ENCODE measurements around the gene CD93.

CD93 gene

DNA sequence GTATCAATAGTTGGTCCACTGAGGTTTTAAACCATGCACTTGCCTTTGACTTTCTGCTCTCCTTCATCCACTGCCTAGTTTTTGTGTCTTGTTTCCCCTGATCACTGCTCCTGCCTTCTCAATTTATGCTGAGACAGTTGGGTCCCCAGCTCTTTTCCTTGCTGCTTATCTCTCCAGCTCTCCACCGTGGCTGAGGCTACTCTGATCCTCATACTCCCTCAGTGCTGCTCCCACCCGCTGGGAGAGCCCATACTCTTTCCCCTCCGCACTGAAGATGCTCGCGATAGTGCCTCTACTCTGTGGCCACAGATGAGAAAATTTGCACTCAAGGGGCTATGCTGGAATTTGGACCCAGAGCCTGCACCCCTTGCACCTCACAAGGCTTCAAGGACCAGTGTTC is 33.2 kb downstream of the CD93 start:
- DNase-seq = no peak

DNA sequence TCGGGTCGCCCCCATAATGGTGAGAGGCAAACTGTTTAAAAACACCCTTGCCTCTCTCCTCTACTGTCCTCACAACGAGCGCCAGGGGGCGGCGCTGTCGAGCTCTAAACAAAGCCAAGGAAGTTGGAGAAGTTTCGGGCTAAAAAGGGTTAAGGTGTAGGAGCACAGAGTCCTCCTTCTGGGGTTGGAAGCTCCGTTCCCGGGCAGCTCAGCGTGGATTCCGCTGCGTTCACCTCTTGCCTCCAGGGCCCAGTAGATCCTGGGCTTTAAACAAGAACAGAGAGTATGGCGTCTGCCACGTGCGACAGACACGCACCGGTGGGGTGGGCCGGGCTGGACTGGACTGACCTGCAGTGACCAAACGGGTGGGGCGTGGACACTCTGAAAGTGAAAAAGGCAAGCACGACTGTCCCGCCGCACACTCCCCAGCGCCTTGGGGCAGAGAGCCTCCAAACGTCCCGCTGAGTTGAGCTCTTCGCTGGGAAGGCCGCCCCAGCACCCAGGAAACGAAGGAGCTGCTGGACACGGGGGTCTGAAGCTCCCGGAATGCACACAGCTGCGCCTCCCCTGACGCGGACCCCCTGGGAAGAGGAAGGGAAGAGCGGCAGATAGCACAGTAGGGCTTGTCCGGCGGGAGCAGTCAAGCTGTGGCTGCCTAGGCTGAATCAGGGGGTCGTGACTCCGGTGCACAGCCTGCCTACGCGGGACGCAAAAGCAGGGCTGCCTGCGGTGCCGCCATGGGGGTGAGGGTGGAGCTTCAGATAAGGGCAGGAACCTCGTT is 35.1 kb downstream of the CD93 start:
- DNase-seq = peak in 1 of 2 experiments; percentile 25

DNA sequence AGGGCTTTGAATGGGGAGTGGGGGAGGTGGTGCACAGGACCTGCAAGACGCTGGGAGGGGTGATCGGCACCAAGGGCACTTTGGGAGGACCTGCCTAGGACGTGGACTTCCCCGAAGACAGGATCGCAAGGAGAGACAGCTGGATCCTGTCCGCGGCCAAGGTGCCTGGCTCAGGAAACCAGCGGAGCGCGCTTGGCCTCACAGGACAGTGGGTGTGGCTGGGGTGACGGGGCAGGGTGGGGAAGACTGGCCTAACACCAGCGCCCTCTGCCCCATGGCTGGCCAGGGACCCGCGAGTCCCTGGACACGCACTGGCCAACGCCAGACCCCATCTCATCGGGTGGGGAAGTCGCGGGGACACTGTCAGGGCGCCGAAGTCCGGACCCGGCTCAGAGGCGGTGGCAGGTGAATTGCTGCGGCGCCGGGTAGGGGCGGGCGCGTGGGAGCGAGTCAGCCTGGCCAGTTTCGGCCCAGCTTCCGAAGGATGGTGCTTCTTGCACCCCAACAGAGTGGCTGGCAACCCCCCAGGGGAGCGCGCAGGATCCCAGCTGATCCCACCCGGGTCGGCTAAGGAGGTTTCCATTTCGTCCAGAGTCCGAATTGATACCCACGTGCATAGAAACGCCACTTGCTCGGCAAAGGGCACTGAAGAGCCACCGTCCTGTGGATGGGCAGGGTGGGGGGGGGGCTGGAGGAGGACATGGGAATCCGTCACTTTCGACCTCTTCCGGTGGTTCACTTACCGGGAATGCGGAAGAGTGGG is 35.9 kb downstream of the CD93 start:
- DNase-seq = no peak

DNA sequence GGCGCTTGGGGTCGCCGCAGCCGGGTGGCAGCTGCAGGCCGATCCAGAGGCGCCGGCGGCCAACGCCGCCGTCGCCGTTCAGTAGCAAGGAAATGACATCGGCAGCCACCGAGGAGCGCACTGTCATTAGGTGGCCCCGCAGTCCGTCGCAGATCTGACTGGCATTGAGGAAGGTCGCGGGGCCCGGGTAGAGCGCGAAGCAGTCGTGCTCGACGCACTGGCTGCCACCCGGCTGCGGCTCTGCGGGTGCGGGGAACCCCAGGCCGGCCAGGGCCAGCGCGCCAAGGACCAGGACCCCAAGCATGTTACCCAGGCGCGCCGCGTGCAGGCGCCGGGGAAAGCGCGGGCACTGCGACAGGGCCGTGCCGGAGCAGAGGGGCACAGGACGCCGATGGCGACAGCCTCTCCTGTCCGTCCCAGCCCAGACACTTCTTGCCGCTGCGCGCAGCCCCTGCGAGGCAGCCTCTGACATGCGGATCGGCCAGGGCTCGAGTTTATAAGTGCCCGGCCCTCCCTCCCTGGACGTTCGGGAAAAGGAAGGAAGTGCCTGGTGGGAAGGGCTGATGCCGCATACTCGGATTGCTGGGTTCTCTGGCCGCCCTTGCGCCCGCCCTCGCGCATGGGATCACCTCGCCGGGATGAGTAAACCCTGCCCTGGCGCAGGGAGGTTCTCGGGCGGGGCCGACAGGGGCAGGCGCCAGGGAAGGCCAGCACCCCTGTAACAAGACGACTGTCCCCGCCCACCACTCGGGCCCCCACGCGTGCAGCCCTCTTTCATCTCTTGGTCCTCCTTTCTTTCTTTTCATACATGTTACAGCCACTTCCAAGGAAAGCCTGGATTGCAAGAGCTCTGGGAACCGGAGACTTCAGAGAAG is 36.7 kb downstream of the CD93 start, which contains the start of gene THBD:
THBD (minus strand) TSS at position 472 of the 875 bp plus-strand sequence; CDS start at position 304, 168 bp downstream.
- no peak for DNase-seq

DNA sequence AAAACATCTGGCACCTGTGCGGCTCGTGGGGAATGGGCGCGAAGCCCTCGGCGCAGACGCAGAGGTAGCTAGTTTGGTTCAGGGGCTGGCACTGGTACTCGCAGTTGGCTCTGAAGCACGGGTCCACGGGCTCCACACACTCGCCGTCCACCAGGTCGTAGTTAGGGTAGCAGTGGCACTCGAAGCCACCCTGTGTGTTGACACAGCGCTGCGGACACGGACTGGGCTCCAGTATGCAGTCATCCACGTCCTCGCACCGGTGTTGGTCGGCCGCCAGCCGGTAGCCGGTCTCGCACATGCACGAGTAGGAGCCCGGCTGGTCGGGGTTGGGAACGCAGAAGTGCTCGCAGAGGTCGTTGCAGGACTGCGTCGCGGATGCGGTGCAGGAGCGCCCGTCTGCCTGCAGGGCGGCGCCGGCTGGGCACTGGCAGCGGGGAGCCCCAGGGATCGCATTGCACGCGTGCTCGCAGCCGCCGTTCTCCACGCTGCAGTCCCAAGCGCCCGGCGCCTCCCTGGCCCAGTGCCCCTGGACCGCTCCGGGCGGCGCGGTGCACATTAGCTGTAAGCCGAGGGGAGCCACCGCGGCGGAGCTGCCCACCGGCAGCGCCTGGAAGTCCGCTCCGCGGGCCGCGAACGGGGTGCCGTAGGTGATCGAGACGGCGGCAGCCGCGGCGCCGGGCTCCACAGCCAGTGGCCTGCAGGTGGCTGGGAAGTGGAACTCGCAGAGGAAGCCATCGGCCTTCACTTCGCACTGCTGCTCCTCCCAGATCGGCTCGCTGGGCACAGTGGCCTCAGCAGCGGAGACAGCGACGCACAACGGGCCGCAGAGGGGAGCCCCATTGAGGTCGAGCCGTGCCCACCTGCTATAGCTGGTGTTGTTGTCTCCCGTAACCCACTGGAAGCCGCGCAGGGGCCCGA is 37.6 kb downstream of the CD93 start:
- DNase-seq = no peak

DNA sequence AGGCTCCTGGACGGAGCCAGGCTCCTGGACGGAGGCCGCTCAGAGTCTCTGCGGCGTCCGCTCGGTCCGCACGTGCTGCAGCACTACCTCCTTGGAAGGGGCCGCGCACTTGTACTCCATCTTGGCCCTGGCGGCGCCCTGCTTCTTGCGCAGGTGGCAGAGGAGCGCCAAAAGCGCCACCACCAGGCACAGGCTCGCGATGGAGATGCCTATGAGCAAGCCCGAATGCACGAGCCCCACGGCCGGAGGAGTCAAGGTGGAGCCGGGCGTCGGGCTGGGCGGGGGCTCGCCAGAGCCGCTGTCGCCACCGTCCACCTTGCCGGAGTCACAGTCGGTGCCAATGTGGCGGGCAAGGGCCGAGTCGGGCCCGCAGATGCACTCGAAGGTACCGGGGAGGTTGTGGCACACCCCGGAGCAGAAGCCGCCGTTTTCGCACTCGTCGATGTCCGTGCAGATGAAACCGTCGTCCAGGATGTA is 38.3 kb downstream of the CD93 start:
- DNase-seq = no peak

DNA sequence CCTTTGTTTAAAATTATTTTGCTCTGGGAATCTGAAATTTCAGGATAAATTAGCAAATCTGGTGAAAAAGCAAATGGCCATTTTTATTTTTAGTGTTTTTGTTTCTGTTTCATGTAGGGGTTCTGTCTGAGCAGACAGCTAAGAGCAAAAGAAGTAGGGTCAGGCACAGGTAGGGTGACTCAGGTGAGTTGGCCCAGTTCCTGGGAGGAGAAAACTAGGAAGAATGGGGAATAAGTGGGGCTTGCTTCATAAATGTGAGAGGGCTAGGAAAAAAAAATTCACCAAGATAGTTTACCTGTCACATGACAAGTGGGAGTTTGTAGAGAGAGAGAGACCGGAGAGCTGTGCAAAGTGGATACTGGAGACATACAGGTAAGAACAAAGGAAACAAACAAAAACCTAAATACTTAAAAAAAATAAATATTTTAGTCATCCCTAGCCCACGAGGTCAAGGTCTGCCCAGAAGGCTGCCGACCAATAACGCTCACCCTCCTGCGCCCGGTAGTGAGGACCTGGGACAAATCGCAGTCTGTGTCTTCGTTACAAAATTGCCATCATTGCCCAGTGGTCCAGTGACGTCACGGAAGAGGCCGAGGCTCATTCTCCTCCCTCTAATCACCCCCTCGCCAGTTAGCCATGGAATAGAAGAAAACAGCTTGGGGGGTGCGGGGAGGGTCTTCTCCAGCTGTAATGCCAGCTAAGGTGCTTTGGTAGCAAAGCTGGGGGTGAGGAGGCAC is 39.0 kb downstream of the CD93 start:
- DNase-seq = no peak

DNA sequence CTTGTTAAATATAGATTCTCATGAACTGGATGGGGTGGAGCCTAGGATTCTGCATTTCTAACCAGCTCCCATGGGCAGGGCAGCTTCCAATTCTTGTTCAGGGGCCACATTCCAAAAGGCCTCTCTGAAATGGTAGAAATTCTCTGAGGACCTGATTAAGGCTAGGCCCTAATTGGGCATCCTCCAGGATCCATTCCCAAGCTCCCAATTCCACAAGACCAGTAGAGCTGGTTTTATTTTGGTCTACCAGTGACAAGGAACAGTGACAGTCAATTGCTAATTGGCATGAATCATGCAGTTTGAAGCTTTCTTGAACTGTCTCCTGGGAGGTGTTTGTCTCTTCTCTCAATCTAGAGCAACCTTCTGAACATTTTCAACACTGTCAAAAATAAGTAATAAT is 39.7 kb downstream of the CD93 start:
- DNase-seq = no peak

DNA sequence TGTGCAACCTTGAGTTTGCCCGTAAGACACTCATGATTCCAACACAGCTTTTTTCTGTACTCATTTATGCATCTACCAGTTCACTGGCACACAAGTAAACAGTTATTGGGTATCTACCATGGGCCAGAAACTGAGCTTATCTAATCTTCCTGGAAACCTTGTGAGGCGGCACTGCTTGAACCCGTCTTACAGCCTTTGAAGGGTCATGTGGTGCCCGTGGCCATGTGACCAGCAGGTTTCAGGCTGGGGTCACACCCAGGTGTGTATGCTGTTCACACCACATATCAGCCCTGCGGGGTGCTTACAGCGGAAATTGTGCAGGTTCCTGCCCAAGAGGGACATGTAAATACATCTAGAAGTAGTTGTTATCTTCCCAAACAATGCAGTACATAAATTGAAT is 42.7 kb downstream of the CD93 start:
- DNase-seq = peak in 1 of 2 experiments; percentile 18

DNA sequence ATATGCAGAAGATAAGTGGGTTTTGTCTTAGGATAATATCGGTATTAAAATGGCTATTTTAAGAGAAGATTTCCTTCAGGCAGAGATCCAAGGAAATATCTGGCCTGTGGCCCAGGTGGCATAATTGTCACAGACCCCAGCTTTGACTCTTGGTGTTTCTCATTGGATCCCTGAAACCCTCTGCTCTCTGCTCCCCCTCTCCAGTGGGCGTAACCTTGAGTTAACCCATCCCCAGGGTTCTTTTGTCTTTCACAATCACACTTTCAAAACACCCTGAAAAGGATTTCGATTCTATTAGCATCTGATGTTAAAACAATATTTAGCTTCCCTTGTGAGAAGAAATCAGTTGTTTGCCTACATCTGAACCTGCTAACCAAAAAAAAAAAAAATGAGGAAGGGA is 43.9 kb downstream of the CD93 start:
- no peak for DNase-seq

DNA sequence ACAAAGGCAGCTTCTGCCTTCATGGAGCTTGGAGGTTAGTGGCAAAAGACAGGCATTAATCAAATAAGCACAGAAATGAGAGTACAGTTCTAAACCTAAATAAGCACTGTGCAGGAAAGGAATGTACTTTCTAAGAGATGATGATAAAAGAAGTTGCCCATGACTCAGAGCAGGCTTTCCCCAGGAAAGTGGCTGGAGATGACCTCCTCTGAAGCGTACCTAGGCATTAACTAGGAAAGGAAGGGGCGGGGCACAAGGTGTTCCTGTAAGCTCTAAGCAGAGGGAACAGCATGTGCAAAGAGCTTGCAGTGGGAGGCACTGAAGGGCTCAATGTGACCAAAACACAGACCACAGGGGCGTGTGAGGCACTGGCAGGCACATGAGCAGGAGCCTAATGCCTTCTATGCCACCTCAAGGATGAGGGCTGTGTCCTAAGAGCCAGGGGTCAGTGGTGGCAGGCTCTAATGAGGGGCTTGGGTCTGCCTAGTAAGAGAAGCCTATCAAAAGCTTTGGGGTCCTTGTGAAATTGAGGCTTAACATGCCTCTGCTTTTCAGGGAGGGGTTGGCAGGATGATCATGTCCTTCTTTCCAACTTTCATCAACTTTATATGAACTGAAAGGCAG is 46.1 kb downstream of the CD93 start:
- DNase-seq = no peak

DNA sequence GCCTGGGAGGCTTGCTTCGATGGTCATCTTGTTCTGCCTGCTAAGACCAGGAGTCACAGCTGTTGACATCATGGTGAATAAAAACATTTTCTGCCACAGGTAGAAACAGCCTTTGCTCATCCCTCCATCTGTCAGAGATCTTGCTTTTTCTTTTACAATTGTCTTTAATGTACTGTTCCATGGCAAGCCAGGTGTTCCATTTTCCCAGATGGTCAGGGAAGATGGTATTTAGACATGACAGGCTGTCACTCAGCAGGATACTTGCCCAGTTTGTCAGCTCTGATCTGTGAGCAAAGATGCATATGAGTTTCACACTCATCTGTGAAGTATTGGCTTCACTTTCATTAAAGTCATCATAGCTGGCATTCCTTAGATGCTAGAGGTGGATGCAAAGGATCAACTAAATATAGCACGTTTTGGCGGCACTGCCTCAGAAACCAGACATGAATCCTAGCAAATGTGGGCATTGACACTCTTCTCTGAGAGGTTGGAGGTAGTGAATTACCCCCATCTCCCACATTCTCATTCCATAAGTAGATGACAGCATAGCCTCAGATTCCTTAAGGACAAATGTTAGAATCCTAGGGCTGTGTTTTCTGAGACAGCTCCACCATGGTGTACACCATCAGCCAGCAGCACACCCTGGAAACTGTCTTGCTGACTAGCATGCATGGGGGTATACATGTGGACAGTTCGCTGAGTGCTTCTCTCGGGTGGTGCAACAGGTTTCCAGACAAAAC is 46.8 kb downstream of the CD93 start:
- DNase-seq = no peak

DNA sequence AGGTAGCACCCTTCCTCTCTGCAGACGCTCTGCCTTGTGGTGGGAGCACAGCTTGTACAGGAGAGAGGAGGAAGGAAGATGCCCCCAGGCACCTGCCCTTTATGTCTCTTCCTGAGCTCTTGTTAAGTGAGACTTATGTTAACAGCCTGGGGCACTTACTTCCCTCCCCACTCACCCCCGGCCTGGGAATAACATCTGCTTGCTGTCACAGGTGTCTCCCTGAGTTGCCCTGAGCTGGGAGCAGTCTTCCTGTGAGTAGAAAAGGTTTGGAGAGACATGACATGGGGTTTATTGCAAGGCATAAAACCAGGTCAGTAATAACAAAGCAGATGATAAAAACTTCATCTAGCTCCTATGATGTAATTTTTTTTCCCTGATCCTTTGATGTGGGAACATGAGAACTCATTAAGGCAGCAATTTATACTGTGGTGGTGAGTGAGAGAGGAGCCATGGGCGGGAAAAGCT is 49.1 kb downstream of the CD93 start:
- no peak for DNase-seq

DNA sequence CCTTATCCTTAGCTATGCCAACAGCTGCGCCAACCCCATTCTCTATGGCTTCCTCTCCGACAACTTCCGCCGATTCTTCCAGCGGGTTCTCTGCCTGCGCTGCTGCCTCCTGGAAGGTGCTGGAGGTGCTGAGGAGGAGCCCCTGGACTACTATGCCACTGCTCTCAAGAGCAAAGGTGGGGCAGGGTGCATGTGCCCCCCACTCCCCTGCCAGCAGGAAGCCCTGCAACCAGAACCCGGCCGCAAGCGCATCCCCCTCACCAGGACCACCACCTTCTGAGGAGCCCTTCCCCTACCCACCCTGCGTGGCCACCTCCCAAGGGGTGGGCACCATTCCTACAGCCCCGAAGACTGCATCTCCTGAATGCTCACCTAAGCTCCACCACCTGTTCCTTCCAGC is 49.8 kb downstream of the CD93 start:
- DNase-seq = no peak

DNA sequence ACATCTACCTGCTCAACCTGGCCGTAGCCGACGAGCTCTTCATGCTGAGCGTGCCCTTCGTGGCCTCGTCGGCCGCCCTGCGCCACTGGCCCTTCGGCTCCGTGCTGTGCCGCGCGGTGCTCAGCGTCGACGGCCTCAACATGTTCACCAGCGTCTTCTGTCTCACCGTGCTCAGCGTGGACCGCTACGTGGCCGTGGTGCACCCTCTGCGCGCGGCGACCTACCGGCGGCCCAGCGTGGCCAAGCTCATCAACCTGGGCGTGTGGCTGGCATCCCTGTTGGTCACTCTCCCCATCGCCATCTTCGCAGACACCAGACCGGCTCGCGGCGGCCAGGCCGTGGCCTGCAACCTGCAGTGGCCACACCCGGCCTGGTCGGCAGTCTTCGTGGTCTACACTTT is 50.4 kb downstream of the CD93 start:
- DNase-seq = no peak

DNA sequence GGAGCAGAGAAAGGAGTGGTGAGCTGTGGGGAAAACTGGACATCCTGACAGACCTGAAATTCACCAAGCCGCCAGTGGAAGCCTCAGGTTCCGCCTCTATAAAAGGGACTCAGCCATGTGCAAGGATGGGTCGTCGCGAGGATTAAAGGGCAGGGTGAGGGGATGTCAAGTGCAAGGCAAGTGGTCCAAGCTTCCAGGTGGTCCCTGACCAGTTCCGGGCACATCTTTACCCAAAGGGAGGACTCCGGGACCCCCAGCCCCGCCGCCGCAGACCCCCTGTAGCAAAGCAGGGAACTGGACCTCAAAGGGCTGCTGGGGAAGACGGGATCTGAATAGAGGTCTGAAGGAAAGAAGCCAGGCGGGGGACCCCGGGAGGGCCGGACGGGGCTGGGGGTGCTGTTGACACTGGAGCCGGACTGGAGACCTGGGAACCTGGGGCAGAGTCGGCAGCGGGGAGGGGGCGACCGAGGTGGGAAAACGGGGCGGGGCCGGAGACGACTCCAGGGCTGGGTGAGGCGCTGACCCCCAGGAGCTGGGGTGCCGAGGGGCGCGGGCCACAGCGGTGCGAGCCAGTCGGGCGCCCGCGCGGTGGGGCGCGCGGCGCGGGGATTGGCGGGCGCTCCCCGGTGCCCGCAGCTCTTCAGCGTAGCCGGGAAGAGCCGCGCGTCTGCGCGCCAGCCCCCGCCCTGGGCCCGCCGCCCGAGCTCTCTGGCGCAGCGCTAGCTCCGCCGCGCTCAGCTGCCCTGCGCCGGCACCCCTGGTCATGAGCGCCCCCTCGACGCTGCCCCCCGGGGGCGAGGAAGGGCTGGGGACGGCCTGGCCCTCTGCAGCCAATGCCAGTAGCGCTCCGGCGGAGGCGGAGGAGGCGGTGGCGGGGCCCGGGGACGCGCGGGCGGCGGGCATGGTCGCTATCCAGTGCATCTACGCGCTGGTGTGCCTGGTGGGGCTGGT is 51.1 kb downstream of the CD93 start, which contains the start of gene SSTR4:
SSTR4 (plus strand) TSS at position 592 of the 951 bp plus-strand sequence; CDS start at position 764, 172 bp downstream.
- no peak for DNase-seq

DNA sequence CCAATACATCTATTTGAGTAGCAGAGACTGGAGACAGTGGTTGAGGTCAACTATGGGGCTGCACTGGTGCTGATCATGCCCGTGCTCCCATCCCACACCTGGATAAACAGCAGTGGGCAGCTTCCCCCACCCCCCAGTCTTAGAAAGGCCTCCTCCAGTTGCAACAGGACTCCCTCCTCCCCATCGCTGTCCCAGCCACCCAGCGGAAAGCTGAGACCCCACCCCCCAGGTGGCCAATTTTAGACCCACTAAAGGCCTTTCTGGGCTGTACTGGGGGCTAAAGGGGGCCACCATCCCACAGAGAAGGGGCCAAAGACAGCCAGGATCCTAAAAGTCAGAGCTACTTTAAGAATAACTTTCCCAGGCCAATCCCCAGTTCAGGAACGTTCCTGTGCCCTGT is 52.2 kb downstream of the CD93 start:
- no peak for DNase-seq

DNA sequence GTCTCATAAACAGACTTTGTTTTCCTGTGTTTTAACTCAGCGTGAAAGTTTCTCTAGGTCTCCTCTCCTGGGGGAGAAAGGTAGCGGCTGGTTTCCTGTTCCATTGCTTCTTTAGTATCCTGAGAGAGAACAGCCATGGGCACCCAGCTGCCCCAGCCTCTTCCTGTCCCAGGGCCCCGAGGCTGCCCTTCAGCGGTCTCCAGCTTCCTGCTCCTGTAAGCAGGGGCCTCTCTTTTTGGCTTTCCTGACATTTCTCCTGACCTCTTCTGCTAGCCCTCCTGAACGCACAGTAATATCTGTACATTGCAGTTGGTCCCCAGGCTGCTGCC is 53.4 kb downstream of the CD93 start:
- DNase-seq = no peak
